ACC112 (cell line): ENCODE measurements around the gene DENND11.

Experiments
- H2AFZ ChIP-seq: fragments of 200-600 bp; sonication (generic); one replicate; pipeline ENCODE4 v1.6.0; 2017; ENCODE audit warnings: antibody characterized with exemption, low read length; ENCODE audit not compliant: unreplicated experiment
- H3K27ac ChIP-seq: fragments of 200-600 bp; sonication (generic); 2 replicates; pipeline ENCODE4 v1.5.1; 2014; ENCODE audit warnings: low read depth, mild to moderate bottlenecking, antibody characterized with exemption, low read length, moderate library complexity
- H3K27me3 ChIP-seq: fragments of 200-600 bp; sonication (generic); 2 replicates; pipeline ENCODE4 v1.6.1; 2014; ENCODE audit warnings: mild to moderate bottlenecking, antibody characterized with exemption, low read length, moderate library complexity, mixed read lengths; ENCODE audit not compliant: insufficient read depth
- H3K36me3 ChIP-seq: fragments of 200-600 bp; sonication (generic); 2 replicates; pipeline ENCODE4 v1.6.1; 2016; ENCODE audit warnings: mild to moderate bottlenecking, antibody characterized with exemption, low read length, moderate library complexity, mixed read lengths; ENCODE audit not compliant: insufficient read depth
- H3K4me1 ChIP-seq: fragments of 200-600 bp; sonication (generic); one replicate; pipeline ENCODE4 v1.6.1; 2016; ENCODE audit warnings: low read length, mixed read lengths; ENCODE audit not compliant: insufficient read depth, unreplicated experiment, control insufficient read depth
- H3K4me3 ChIP-seq: fragments of 200-600 bp; sonication (generic); 2 replicates; pipeline ENCODE4 v1.5.1; 2014; ENCODE audit warnings: mild to moderate bottlenecking, low read depth, low read length
- H3K79me2 ChIP-seq: fragments of 200-600 bp; sonication (generic); one replicate; pipeline ENCODE4 v1.6.0; 2016; ENCODE audit warnings: low read length; ENCODE audit not compliant: control insufficient read depth, unreplicated experiment, insufficient read depth

Gene DENND11

GRCh38 chr7:141685285-141686023 is 16.5 kb downstream of the DENND11 start:
- Histone ChIP-seq H3K36me3 (0 out of 2 replicates have a peak, but pooled peaks cover 4% of the 10 kb centered on the region), H3K4me1 (peaks cover 7% of the 10 kb centered on the region), H3K27ac (no peak overlapping the region), H3K79me2 (no peaks in the 10 kb centered on the region), H3K27me3 (no peaks in the 10 kb centered on the region), H2AFZ (no peak overlapping the region), H3K4me3 (no peak overlapping the region)

- H3K79me2 ChIP-seq, result no peaks in the 10 kb centered on the region
- H2AFZ ChIP-seq, result no peak overlapping the region
Observed at GRCh38 chr7:141679014-141679413, 23.0 kb downstream of the DENND11 start.

GRCh38 chr7:141676618-141677017 is 25.3 kb downstream of the DENND11 start:
- Histone ChIP-seq H2AFZ (no peak overlapping the region), H3K36me3 (0 out of 2 replicates have a peak, but pooled peaks cover under 1% of the 10 kb centered on the region), H3K4me1 (no peaks in the 10 kb centered on the region), H3K4me3 (no peak overlapping the region), H3K79me2 (no peaks in the 10 kb centered on the region), H3K27me3 (no peaks in the 10 kb centered on the region), H3K27ac (no peak overlapping the region)

More at GRCh38 chr7:141679014-141679413, 23.0 kb downstream of the DENND11 start:
- Histone ChIP-seq H3K4me1 (no peaks in the 10 kb centered on the region), H3K36me3 (0 out of 2 replicates have a peak, but pooled peaks cover 4% of the 10 kb centered on the region), H3K27me3 (no peaks in the 10 kb centered on the region), H3K4me3 (no peak overlapping the region), H3K27ac (no peak overlapping the region)

GRCh38 chr7:141675436-141676215 is 26.3 kb downstream of the DENND11 start:
- H3K27ac ChIP-seq, result no peak overlapping the region
- H3K4me1 ChIP-seq, result no peaks in the 10 kb centered on the region
- H2AFZ ChIP-seq, result no peak overlapping the region
- H3K36me3 ChIP-seq, result no peaks in the 10 kb centered on the region
- no peak overlapping the region for H3K4me3 ChIP-seq
- no peaks in the 10 kb centered on the region for H3K27me3 ChIP-seq
- no peaks in the 10 kb centered on the region for H3K79me2 ChIP-seq

GRCh38 chr7:141674702-141675101 is 27.3 kb downstream of the DENND11 start:
- Histone ChIP-seq H3K4me1 (no peaks in the 10 kb centered on the region), H3K27me3 (no peaks in the 10 kb centered on the region), H3K4me3 (no peak overlapping the region), H2AFZ (no peak overlapping the region), H3K36me3 (no peaks in the 10 kb centered on the region), H3K27ac (no peak overlapping the region), H3K79me2 (no peaks in the 10 kb centered on the region)

GRCh38 chr7:141674171-141674671 is 27.7 kb downstream of the DENND11 start:
- Histone ChIP-seq H3K36me3 (no peaks in the 10 kb centered on the region), H3K4me1 (no peaks in the 10 kb centered on the region), H2AFZ (no peak overlapping the region), H3K79me2 (no peaks in the 10 kb centered on the region), H3K4me3 (no peak overlapping the region), H3K27me3 (no peaks in the 10 kb centered on the region), H3K27ac (no peak overlapping the region)

GRCh38 chr7:141673346-141673745 is 28.6 kb downstream of the DENND11 start:
- H3K4me3 ChIP-seq, result no peak overlapping the region
- H2AFZ ChIP-seq, result no peak overlapping the region
- no peak overlapping the region for H3K27ac ChIP-seq
- no peaks in the 10 kb centered on the region for H3K27me3 ChIP-seq
- no peaks in the 10 kb centered on the region for H3K36me3 ChIP-seq
- no peaks in the 10 kb centered on the region for H3K79me2 ChIP-seq
- H3K4me1 ChIP-seq, result no peaks in the 10 kb centered on the region

- Histone ChIP-seq H3K27me3 (no peaks in the 10 kb centered on the region), H3K27ac (no peak overlapping the region), H3K36me3 (no peaks in the 10 kb centered on the region), H3K4me1 (no peaks in the 10 kb centered on the region), H2AFZ (no peak overlapping the region), H3K79me2 (no peaks in the 10 kb centered on the region), H3K4me3 (no peak overlapping the region)
Observed at GRCh38 chr7:141671705-141672496, 30.1 kb downstream of the DENND11 start.

- H3K27ac ChIP-seq, result no peak overlapping the region
- H3K36me3 ChIP-seq, result no peaks in the 10 kb centered on the region
- no peaks in the 10 kb centered on the region for H3K79me2 ChIP-seq
- no peak overlapping the region for H3K4me3 ChIP-seq
- no peak overlapping the region for H2AFZ ChIP-seq
- no peaks in the 10 kb centered on the region for H3K4me1 ChIP-seq
- H3K27me3 ChIP-seq, result no peaks in the 10 kb centered on the region
Observed at GRCh38 chr7:141668853-141669252, 33.1 kb downstream of the DENND11 start.

GRCh38 chr7:141666071-141666470 is 35.9 kb downstream of the DENND11 start:
- Histone ChIP-seq H3K79me2 (no peaks in the 10 kb centered on the region), H3K27ac (no peak overlapping the region), H2AFZ (no peak overlapping the region), H3K36me3 (peaks cover 3% of the 10 kb centered on the region; the same call in 1 of the 2 replicates), H3K27me3 (no peaks in the 10 kb centered on the region), H3K4me3 (no peak overlapping the region), H3K4me1 (peaks cover 7% of the 10 kb centered on the region)
